Inflammatory macrophage treated with lipopolysaccharide for 1 hour (primary cell): ENCODE data around the gene GOLT1B.

Experiments used
- DNase-seq, 2 donors: peaks; one replicate each; pipeline ENCODE4 v3.0.0-alpha.2; 2020 to 2022

Gene GOLT1B

DNA sequence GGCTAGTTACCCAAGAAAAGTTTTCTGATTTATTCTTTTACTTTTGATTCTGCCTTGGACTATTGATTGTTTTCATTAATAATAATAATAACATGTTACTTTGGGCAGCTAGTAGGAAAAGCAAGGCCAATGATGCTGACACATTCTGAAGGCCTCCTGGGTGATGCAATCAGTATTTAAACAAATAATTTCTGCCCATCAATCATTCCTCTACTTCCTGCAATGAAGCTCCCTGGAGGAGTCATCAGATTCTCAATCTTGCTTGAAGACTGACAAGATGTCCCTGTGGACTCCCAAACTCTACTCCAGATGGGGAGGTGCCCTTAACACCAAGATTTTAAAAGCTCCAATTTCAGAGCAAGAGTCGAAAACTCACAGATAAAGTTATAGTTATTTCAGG is 24.5 kb downstream of the GOLT1B start, which contains the start of gene SPX:
Gene SPX (plus strand): TSS at position 244 of the 400 bp plus-strand sequence. CDS start 177 bp downstream, outside the sequence.
- DNase-seq, result no peak

DNA sequence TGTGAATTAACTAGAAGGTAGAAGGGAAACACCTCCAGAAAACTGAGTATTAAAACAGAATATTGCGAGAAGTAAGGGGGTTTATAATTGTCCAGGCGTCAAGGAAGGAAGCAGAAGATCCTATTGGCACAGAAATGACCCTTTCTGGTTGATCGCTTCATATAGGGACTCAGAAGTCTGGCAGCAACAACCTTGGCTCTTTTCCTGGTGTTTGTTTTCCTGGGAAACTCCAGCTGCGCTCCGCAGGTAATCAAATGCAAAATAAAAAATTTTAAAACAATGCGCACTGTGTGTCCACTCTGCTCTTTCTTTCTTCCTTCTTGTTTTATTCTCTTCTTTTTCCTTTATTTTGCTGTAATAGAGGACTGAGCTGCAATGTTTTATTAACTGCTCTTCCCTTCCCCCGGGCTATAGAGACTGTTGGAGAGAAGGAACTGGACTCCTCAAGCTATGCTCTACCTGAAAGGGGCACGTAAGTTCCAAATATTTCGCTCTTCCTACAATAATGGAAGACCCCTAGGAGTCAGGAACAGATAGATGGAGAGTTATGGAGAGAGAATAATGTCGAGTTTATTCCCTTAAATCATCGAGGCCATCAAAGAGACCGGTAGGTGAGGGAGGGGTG is 25.2 kb downstream of the GOLT1B start:
- DNase-seq, result no peak

DNA sequence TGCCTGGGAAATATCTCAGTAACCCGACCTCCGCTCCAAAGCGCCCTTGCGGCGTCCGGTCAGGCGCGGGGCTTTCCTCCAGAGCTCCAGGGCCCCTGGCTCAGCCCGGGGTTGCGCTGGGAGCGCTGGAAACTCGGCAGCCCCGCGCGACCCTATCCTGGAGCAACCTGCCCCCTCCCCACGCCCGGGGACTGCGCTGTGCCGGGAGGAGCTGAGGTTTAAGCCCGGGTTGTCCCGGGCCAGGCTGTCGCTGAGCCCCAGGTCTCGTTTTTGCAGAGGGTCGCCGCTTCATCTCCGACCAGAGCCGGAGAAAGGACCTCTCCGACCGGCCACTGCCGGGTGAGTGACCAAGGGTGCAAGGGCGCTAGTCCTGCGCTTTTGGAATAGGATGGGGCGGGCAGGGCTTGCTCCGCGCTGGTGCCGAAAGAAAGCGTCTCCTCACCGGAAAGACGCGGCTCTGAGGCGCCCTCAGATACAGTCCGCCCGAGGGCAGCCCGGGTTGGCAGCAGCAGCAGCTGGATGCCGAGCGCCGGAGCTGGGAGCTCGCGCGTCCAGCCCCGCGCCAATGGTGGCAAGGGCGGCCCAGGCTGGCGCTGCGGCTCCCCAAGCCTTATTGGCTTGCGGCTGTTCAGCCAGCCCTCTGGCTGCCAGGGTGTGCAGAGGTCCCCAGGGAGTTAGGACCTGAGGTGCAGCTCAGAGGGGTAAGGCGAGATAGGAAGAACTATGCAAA is 26.0 kb downstream of the GOLT1B start:
- DNase-seq, result no peak

DNA sequence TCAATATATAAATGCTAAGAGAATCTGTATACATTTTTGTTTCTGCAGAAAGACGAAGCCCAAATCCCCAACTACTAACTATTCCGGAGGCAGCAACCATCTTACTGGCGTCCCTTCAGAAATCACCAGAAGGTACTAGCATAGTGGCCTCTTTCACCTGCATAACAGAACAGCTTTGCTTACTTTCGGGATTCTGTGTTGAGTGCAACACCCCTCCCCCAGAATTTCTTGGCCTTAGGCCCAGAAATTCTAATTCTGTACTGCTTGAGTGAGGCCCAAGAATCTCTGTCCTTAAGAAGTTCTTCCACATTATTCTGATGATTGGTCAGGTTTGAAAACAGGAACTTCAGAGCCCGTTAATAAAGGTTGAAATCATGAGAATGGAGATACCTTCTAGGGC is 27.4 kb downstream of the GOLT1B start:
- no peak for DNase-seq

DNA sequence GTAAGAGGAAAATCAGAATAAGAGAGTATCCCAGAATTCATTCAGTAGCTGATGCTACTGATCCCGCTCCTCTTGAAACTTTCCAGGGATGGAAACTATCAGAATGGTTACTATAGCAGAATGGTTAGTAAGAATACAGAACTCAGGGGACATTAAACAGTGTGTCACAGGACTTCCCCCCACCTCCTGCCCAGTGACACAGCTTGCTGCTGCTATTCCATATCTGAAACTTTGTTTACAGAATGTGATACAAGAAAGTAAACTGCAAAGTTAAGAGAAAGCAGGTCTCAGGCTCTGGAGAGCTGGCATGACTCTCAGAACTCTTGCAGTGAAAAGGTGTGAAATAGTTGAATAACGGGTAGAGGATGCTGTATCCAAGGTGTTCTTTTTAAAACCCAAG is 27.9 kb downstream of the GOLT1B start:
- no peak for DNase-seq

DNA sequence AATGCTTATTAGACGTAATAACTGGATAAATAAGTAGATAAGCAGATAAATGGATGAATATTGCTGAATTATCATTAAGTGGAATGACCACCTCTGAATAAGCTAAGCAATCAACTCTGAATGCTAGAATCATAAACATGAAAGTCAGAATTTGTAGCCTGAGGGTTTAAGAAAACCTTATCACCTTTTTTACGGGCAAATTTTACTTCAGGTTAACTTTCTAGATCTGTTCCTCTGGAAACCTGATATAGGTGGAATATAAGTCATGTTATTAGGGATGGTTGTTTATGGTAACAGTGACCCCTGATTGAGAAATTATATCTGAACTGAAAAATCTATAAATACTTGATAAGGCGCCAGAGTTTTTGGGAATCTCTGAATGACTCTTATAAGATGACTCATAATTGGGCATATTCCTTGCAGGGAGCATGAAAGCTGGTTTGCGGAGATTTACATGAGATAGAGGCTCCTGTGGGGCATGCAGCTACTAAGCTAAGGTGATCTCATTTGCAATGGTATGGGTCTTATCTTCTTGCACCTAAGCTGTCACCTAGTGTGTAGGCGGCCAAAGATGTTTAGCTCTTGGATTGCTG is 36.6 kb downstream of the GOLT1B start:
- no peak for DNase-seq

DNA sequence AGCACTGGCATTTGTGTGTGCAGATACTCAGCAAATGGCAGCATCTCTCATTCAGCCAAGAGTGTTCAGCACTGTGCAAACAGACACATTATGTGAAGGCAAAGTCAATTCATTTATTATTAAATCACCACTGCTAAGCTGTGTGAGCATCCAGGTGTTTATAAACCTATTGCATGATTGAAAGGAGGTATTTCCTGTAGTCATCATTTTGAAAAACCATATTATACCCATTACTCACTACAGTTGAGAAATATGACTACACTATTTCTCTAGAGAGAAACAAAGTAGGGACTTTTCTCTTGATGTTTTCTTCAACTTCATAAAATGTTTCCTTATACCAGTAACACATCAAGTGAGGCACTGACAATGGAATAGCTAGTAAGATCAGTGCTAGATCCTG is 38.2 kb downstream of the GOLT1B start:
- DNase-seq, result no peak

DNA sequence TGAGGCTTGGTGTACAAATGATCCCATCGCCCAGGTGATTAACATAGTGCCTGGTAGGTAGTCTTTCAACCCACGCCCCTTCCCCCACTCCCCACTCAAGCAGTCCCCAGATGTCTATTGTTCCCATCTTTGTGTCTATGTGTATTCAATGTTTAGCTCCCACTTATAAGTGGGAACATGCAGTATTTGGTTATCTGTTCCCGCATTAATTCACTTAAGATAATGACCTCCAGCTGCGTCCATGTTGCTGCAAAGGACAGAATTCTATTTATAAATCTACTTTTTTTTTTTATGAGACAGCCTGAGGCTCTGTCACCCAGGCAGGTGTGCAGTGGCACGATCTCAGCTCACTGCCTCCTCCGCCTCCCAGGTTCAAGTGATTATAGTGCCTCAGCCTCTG is 40.2 kb downstream of the GOLT1B start:
- DNase-seq, result no peak

DNA sequence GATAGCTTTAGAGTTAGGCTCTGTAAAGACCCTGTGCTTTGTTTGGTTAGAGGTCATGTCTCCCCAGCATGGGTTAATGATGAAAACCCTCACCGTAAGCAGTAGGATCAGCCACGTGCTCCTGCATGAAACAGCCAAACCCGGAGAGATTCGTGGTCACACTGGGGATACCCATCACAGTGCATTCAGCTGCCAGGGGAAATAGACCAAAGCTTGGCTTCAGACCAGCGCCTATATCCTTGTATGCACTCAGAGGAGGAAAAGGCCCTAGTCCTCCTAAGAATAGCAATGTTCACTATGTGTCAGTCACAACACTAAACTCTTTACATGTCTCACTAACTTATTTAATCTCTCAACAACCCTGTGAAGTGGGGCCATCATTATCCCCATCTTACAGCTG is 40.8 kb downstream of the GOLT1B start:
- DNase-seq, result no peak

DNA sequence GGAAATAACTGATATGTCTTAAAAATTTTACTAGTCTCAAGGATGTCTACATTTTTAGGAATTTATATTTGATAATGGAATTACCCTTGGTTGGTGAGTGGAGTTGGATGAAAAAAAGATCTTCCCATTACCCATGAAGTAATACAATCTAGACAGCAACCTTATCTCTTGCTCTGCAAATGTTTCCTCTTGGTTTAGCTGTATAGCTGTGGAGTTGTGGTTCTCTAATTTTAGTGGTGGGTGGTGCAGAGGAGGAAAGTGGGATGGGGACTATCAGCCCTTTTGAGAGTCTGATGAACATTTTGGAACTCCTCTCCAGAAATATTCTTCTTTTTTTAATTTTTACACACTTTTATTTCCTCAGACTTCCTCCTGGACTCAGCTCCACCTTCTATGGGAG is 41.6 kb downstream of the GOLT1B start:
- DNase-seq, result no peak

DNA sequence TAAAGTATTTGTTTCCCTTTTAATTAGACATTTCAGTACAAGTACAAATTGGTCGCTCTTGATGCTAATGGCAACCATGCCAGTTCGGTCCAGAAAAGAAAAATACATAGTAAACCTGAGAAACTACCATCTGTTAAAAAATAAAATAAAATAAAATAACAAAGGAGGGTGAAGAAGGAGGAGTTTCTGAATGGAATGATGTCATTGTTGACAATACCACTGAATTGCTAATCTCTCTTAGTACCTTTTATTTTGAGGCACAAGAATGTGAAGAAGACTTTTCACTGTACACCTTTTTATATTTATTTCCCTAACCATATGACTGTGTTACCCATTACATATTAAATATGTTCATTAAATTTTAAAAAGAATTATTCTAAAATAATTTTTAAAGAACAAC is 44.0 kb downstream of the GOLT1B start:
- DNase-seq, result no peak

DNA sequence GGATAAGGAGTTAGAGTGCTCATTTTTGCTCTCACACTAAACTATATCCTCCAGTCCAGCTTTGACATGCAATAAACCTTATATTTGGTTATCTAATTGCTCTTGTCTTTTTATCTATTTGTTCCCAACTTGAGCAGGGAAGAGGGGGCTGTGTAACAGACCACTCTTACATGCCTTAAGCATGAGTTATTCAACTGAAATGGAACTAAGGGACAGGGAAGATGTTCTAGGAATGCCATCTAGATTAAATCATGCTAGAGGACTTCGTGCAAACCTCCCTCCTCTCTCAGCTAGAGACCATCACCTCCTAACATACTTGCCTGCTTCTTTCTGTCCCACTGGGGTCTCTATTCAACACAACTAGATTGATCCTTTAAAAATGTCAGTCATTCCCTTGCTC is 45.1 kb downstream of the GOLT1B start:
- DNase-seq, result no peak

DNA sequence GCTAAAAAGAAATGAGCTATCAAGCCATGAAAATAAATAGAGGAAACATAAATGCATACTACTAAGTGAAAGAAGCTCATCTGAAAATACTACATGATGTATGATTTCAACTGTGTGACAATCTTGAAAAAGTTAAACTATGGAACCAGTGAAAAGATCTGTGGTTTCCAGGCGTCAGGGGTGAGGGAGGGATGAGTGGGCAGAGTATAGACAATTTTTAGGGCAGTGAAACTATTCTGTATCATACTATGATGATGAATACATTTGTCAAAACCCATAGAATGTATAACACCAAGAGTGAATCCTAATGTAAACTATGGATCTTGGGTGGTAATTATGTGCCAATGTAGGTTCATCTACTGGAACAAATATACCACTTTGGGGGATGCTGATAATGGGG is 45.8 kb downstream of the GOLT1B start:
- DNase-seq, result no peak

DNA sequence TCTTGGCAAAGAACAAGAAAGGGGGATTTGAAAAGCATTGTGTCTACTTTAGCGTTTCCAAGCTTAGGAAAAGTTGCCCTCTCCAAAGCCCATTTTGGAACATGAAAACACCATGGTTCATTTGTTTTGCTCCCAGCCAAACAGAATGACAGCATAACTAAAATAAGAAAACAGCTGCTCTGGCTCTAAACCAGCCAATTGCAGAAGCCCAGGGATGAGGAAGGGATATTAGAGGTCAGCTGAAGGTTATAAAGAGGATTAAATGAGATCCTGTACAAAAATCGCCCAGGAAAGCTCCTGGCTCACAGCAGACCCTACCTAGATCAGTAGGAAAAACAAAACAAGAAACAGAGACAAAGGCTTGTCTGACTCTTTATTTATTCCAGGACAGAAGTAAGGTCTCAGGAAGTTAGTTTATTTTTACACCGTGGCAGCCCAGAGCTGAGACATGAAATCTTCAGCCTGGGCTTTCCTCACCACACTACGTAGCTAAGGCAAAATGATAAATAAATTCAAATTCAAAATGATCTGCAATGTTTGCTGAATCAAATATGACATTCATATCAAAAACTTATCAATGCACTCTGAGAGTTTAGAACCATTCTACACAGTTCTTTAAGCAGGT is 50.4 kb downstream of the GOLT1B start:
- DNase-seq, result no peak

DNA sequence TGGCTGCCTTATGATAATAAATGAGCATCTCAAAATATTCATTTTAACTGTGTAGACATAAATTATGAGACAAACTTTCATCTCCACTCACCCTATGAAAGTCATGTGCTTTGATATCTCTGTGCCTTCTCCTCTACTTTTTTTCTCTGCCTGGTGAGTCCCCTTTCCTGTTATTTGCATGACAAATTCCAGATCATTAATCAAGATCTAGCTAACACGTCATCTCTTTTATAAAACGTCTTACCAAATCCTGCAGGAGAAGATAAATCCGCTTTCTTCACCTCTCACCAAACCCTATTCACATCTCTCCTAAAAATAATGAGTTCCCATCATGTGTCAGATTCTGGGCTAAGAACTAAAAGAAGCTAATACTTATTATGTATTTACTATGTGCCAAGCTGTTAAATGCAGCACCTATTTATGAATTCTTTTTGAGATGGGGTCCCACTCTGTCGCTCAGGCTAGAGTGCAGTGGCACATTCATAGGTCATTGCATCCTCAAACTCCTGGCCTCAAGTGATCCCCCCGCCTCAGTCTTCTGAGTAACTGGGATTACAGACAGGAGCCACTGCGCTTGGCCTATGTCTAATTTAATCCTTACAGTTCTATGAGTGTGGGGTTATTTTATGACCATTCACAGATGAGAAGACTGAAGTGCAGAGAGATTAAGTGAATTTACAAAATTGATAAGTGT is 51.2 kb downstream of the GOLT1B start:
- DNase-seq, result no peak

DNA sequence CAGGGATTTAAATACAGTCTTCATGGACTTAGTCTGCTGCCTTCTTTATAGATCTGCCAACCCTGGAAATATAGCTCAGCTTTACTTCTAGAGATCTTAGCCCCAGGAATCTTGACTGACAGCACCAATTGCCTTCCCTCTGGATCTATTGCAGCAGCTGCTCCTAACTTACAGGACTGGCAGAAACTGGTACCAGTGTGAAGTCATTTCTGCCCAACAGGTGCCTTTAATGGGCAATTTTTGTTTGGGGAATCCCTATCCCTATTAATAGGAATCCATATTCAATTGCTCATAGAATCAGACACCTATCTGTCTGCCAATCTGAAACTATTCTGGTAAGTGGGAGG is 51.7 kb downstream of the GOLT1B start:
- DNase-seq, result no peak

DNA sequence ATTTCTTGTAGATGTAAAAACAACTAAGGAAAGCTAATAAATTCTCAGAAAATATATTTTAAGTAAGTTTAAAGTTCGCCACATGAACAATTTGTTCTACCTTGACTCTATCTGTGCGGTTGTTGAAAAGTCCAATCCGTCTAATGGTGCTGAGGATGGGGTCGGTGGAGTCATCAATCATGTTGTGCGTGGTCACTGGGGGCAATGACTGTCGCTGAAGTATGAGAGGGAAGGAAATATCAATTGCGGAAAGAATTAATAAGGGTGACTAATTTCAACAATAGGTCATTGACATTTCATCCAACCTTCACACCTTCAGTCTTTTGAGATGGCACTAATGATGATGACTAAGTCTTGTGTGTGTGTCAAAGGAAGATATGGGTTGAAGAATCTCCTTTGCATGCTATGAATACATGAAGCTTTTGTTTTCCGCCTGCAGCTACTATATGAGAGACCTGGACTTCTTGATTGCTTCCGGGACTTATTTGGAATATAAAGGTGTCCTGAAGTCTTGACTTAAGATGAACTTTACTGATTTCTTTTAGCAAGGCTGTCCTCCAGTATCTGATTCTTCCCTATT is 56.6 kb downstream of the GOLT1B start:
- DNase-seq, result no peak

DNA sequence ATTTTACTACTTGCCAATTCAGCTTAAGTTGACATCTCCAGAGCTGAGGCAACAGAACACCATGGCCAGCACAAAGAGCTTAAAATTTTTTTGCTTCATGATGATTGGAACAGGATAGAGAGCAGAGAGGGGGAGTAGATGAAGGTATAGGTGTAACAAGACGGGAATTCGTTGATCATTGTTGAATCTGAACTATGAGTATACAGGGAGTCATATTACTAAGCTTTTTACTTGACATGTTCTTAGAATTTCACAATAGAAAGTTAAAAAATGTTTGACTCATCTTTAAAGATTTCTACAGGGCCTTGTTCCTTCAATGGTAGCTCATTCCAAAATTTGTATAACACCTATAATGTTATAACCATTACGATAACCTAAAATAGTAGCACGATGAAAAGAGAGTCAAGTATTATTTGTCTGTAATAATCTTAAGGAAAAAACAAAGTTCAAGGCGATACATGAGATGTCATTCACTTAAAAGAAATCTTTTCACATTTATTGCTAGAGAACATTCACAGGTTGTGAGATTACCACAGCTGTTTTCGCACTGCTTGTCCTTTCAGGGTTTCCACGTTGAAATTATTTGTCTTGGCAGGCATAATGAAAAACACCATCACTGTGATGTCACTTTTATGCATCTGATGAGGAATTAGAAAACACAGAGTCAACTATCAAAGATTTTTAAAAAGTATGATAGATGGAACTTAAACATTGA is 58.4 kb downstream of the GOLT1B start:
- DNase-seq, result no peak

DNA sequence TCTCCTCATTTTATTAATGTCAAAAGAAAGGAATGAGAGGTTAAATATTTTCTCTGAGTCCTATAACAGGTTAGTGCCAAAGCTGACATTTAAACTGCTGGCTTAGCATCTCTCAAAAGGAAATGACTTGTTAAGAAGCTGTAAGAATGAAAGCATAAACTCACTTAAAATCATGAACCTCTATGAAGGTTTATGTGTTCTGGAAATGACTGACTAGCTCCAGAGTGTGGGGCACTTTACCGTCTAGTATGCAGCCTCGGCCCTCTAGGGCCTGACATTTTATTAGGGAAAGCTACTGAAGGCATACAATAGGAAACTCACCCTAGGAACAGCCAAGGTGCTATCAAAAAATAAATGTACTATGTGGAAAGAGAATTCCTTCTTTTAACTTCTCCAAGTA is 59.6 kb downstream of the GOLT1B start:
- no peak for DNase-seq

DNA sequence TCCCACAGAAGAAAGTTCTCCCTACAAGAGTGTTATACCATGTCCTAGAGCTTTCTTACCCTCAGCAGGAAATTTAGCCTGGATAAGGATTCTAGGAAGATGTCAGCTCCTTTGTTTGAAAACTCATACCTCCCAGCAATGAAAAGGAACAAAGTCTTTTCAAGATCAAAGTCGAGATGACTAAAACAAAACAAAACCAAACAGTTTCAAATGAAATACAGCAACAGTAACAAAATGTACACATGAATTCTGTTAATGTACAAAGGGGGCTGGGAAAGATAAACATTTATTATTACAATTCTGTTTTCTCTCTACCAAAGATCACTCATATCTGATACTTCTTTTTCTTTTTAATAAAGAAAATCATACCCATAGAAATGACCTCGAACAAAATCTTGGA is 61.3 kb downstream of the GOLT1B start:
- DNase-seq, result no peak

DNA sequence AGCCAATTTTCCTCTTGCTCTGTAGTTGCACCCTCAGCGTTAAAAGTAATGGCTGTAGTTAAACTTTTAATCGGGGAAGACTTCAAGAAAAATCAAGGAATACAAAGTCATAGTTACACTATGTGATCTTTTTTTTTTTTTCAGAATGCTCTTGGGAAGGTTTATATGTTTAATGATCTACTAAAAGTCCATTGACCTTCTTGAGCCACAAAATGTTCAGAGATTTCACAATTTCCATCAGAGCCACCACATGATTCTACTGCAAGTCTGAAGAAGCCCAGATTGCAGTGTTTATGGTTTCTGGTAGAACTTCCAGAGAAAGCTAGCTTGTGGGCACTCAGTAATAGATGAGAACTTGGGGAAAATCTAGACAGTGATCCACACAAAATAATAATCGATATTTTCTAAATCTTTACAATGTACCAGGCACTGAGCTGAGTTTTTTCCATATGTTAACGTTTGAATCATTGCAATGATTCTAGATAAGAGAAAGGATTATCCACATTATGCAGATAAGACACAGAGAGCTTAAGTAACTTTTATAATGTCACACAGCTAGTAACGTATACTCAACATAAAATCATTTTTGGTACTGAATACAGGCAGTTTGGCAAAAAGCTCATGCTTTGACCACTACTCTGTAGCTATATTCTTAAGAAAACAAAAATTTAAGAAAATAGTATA is 64.8 kb downstream of the GOLT1B start:
- no peak for DNase-seq

DNA sequence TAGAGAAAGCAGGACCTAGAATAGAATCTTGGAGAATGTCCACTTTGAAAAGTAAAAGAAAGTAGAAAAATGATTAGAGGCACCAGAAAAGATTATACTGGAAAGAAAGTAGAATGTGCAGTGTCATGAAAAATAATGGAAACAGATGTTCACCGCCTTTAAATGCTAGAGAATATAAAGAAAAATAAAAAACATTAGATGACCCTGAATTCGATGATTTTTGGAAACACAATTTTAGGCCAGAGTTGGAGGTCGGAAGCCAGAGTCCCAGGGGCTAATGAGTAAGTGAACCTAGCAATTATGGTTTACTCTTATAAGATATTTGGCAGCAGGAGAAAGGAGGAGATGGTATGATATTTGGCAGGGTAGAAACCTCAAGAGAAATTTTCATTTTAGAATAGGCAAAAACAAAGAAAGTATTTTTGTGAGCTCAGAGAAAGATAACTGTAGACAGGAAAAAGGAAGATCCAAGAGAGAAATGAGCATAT is 65.4 kb downstream of the GOLT1B start:
- no peak for DNase-seq
